ENCODE data around the gene RARRES2. TPM values are rescaled to one million over a fixed set of nuclear protein-coding genes. Genes with fewer than 3 reads are reported as not detected.
A peak's percentile ranks its signal among the peaks of the same experiment; 100 is the strongest.

The RARRES2 gene
- total RNA-seq, 1 donor from 2014 or later: 19.4 TPM

GRCh38 chr7:150371131-150371995 lies 29.9 kb upstream of the RARRES2 start:
- no peak overlapping the region for H3K4me3 ChIP-seq (ENCODE audit: insufficient read depth, low read depth, low read length)
- no peaks in the 10 kb centered on the region for H3K27me3 ChIP-seq (ENCODE audit: insufficient read depth, low read length)
- H3K36me3 Mint-ChIP-seq (ENCODE audit: low read depth, unreplicated experiment): peaks cover 9% of the 10 kb centered on the region
- FAIRE-seq (no peak), DNase-seq (ENCODE audit: low read depth) (no peak)
- H3K27ac Mint-ChIP-seq (ENCODE audit: unreplicated experiment): peak overlapping the region; percentile 98
- H3K27me3 Mint-ChIP-seq (ENCODE audit: low read depth, unreplicated experiment): no peaks in the 10 kb centered on the region
- peak overlapping the region; percentile 97 for H3K4me3 Mint-ChIP-seq (ENCODE audit: unreplicated experiment)
- peaks cover 18% of the 10 kb centered on the region for H4K20me1 ChIP-seq (ENCODE audit: insufficient read depth, low read length)
- peak overlapping the region; percentile 68 for H3K27ac ChIP-seq (ENCODE audit: low read depth, low read length)
- H3K4me2 ChIP-seq (ENCODE audit: low read length): peak overlapping the region; percentile 83
- peaks cover 42% of the 10 kb centered on the region for H3K79me2 ChIP-seq (ENCODE audit: insufficient read depth, low read length)
- no peak overlapping the region for H2AFZ ChIP-seq (ENCODE audit: low read depth, low read length)
- H3K36me3 ChIP-seq (ENCODE audit: insufficient read depth, low read length): peaks cover 6% of the 10 kb centered on the region
- no peaks in the 10 kb centered on the region for H3K9me3 Mint-ChIP-seq (ENCODE audit: unreplicated experiment)
- H3K4me1 Mint-ChIP-seq (ENCODE audit: low read depth, unreplicated experiment): peaks cover 18% of the 10 kb centered on the region
- peaks cover 29% of the 10 kb centered on the region for H3K4me1 ChIP-seq (ENCODE audit: insufficient read depth, low read length)
- H3K9ac ChIP-seq (ENCODE audit: low read length): peak overlapping the region; percentile 87
- TF ChIP-seq, protein P1, sequence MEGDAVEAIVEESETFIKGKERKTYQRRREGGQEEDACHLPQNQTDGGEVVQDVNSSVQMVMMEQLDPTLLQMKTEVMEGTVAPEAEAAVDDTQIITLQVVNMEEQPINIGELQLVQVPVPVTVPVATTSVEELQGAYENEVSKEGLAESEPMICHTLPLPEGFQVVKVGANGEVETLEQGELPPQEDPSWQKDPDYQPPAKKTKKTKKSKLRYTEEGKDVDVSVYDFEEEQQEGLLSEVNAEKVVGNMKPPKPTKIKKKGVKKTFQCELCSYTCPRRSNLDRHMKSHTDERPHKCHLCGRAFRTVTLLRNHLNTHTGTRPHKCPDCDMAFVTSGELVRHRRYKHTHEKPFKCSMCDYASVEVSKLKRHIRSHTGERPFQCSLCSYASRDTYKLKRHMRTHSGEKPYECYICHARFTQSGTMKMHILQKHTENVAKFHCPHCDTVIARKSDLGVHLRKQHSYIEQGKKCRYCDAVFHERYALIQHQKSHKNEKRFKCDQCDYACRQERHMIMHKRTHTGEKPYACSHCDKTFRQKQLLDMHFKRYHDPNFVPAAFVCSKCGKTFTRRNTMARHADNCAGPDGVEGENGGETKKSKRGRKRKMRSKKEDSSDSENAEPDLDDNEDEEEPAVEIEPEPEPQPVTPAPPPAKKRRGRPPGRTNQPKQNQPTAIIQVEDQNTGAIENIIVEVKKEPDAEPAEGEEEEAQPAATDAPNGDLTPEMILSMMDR (IDR thresholded peaks at IDR 0.05; ENCODE audit: insufficient read depth, low read depth, low read length): no peak
- no peak for TF ChIP-seq EZH2 (IDR thresholded peaks at IDR 0.05; ENCODE audit: insufficient read depth, low read length)
- no peaks in the 10 kb centered on the region for H3K9me3 ChIP-seq (ENCODE audit: insufficient read depth, low read depth, low read length)

GRCh38 chr7:150370612-150371071 lies 29.2 kb upstream of the RARRES2 start:
- H3K9ac ChIP-seq (ENCODE audit: low read length): peak overlapping the region; percentile 87
- peak overlapping the region; percentile 74 for H3K4me3 ChIP-seq (ENCODE audit: insufficient read depth, low read depth, low read length)
- peaks cover 42% of the 10 kb centered on the region for H3K79me2 ChIP-seq (ENCODE audit: insufficient read depth, low read length)
- no peaks in the 10 kb centered on the region for H3K27me3 ChIP-seq (ENCODE audit: insufficient read depth, low read length)
- peaks cover 18% of the 10 kb centered on the region for H4K20me1 ChIP-seq (ENCODE audit: insufficient read depth, low read length)
- peak overlapping the region; percentile 68 for H3K27ac ChIP-seq (ENCODE audit: low read depth, low read length)
- TF ChIP-seq, protein P1 (IDR thresholded peaks at IDR 0.05; ENCODE audit: insufficient read depth, low read depth, low read length): no peak
- TF ChIP-seq EZH2 (IDR thresholded peaks at IDR 0.05; ENCODE audit: insufficient read depth, low read length): no peak
- H3K4me2 ChIP-seq (ENCODE audit: low read length): peak overlapping the region; percentile 83
- peaks cover 6% of the 10 kb centered on the region for H3K36me3 ChIP-seq (ENCODE audit: insufficient read depth, low read length)
- Mint-ChIP-seq H3K9me3 (ENCODE audit: unreplicated experiment) (no peaks in the 10 kb centered on the region), H3K4me1 (ENCODE audit: low read depth, unreplicated experiment) (peaks cover 14% of the 10 kb centered on the region), H3K27me3 (ENCODE audit: low read depth, unreplicated experiment) (no peaks in the 10 kb centered on the region), H3K4me3 (ENCODE audit: unreplicated experiment) (peak overlapping the region; percentile 97), H3K27ac (ENCODE audit: unreplicated experiment) (peak overlapping the region; percentile 98), H3K36me3 (ENCODE audit: low read depth, unreplicated experiment) (peaks cover 9% of the 10 kb centered on the region)
- no peaks in the 10 kb centered on the region for H3K9me3 ChIP-seq (ENCODE audit: insufficient read depth, low read depth, low read length)
- DNase-seq (ENCODE audit: low read depth) (peak; percentile 76), FAIRE-seq (no peak)
- no peak overlapping the region for H2AFZ ChIP-seq (ENCODE audit: low read depth, low read length)
- peaks cover 29% of the 10 kb centered on the region for H3K4me1 ChIP-seq (ENCODE audit: insufficient read depth, low read length)
